Gastrocnemius medialis (tissue), 4 donors: ENCODE results near the gene ARHGEF6. TPM values are rescaled to one million over a fixed set of nuclear protein-coding genes. Genes with fewer than 3 reads are reported as not detected.

Experiments
- ATAC-seq, 2 donors: fragments of 150-250 bp; one replicate each; pipeline ENCODE4 v1.9.1; 2016
- DNase-seq, 2 donors: peaks; one replicate each; pipeline ENCODE4 v3.0.0-alpha.2; 2019
- H3K27ac ChIP-seq, 4 donors: fragments of 200-600 bp; sonication (generic); 1 replicate in 1 of 4; 2 replicates in 3 of 4; pipeline ENCODE4 v1.5.1; 2016 to 2018; ENCODE audit warnings: mild to moderate bottlenecking in 2 of 4, moderate library complexity in 1 of 4
- H3K27me3 ChIP-seq, 3 donors: fragments of 200-600 bp; sonication (generic) in 2 of 3; 1 replicate in 1 of 3; 2 replicates in 2 of 3; pipeline versions ENCODE4 v1.5.1 to v1.6.0; 2016 to 2019; ENCODE audit warnings: mild to moderate bottlenecking in 1 of 3, moderate library complexity in 1 of 3
- H3K36me3 ChIP-seq, 2 donors: fragments of 200-600 bp; sonication (generic) in 1 of 2; one replicate each; pipeline ENCODE4 v1.5.1; 2017 to 2018
- H3K4me1 ChIP-seq, 2 donors: fragments of 200-600 bp; sonication (generic) in 1 of 2; one replicate each; pipeline ENCODE4 v1.5.1; 2016 to 2017; ENCODE audit warnings: mild to moderate bottlenecking in 2 of 2
- H3K4me3 ChIP-seq, 4 donors: fragments of 200-600 bp; sonication (generic) in 3 of 4; 1 replicate in 1 of 4; 2 replicates in 3 of 4; pipeline ENCODE4 v1.5.1; 2016 to 2019; ENCODE audit warnings: mild to moderate bottlenecking in 2 of 4
- H3K9me3 ChIP-seq, 3 donors: fragments of 200-600 bp; sonication (generic) in 2 of 3; 1 replicate in 1 of 3; 2 replicates in 2 of 3; pipeline ENCODE4 v1.5.1; 2016 to 2019
- CTCF ChIP-seq, 5 experiments: fragments of 450-650 bp in 3 of 5; fragments of 200-600 bp in 2 of 5; sonication (generic) in 2 of 5; IDR thresholded peaks in 4 of 5; conservative IDR thresholded peaks in 1 of 5; 1 replicate in 4 of 5; 2 replicates in 1 of 5; pipeline ENCODE4 v1.5.1; 2016 to 2019; ENCODE audit warnings: antibody characterized with exemption in 5 of 5, mild to moderate bottlenecking in 3 of 5, moderate library complexity in 3 of 5
- POLR2A ChIP-seq, 2 donors: fragments of 450-650 bp; IDR thresholded peaks; one replicate each; pipeline ENCODE4 v1.6.1; 2017; ENCODE audit warnings: antibody characterized with exemption in 2 of 2, mild to moderate bottlenecking in 2 of 2, moderate library complexity in 2 of 2
- in situ Hi-C, 4 donors: fragments of 200-750 bp; cut with MboI; loops; one replicate each; pipeline versions ENCODE4 v1.15.0 to v1.8.0; 2017; ENCODE audit warnings: low sequenced_read_pairs in 4 of 4
- intact Hi-C: fragments of 100-400 bp; cut with DNase I; formaldehyde crosslinking; loops from one replicate; pipeline ENCODE4 v1.15.1; 2023; ENCODE audit warnings: low total_unique reads
- total RNA-seq, 4 donors: library from RNA; depleted of rRNA; stranded (reverse); fragments of >200 nt; gene quantifications; one replicate each; pipeline versions ENCODE4 v1.1.0 to v1.2.3, GENCODE V29; 2016

The ARHGEF6 gene
- total RNA-seq, 4 donors from 2014 or later, result 15.0 to 29.9 (median 24.5) TPM

DNA sequence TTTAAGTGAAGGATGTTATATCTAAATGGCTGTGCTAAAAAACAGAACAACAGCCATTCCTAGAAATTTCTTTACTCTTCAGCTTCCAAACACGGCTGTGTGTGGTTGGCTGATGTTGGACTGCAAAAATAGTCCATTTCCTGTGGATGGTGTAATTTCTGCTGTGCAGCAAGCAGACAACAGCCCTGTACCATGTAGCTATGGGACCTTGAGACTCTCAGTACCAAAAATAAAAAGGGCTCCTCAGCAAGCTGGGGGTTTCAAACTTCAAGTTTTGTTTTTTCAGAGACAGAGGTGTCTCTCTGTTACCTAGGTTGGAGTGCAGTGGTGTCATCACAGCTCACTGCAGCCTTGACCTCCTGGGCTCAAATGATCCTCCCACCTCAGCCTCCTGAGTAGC, 114.6 kb downstream of the ARHGEF6 start:
- TF ChIP-seq POLR2A (IDR thresholded peaks at IDR 0.05), result no peak
- TF ChIP-seq CTCF (IDR thresholded peaks at IDR 0.05 in 4 of 5, conservative IDR thresholded peaks at IDR 0.05 in 1 of 5), result no peak
- in situ Hi-C loops, result no loop called here
- intact Hi-C loops, result no loop called here
- ATAC-seq (no peak), DNase-seq (no peak)
- H3K4me1 ChIP-seq, result no peaks in the 10 kb centered on the region
- H3K4me3 ChIP-seq, result no peak overlapping the region
- peaks cover 0 to 36% of the 10 kb centered on the region in 2 donors for H3K36me3 ChIP-seq
- peaks cover 0 to 5% (median 0%) of the 10 kb centered on the region in 3 donors for H3K9me3 ChIP-seq
- no peak overlapping the region for H3K27ac ChIP-seq
- no peaks in the 10 kb centered on the region for H3K27me3 ChIP-seq

DNA sequence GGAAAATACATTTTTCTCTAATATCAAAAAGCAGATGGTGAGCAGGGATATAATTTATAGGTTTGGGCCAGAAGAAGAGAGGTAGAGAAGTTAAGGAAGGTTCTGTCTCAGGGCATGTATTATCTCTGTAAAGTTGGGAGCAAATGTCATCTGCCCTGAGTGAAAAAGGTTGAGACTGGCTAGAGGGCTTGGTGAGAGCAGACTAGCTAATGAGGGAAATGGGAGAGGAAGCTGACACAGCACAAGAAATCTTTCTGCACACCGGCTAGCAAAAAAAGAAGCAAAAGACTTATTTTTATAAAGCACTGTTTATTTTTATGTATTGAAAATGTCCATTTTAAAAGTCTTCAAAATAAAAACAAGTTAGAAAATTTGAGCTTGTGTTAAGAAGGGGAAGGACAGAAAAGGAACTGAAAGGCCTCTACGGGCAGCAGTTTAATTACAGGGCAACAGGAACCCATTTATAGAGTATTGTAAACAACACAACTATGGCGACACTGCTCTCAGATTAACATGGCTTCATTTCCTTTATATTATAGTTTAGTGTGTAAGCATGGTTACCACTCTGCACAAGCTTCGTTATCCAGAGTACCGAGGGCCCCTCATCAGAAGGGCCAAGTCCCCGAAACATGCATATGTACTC, 115.4 kb downstream of the ARHGEF6 start:
- Histone ChIP-seq H3K36me3 (peaks cover 0 to 31% of the 10 kb centered on the region in 2 donors), H3K9me3 (peaks cover 0 to 5% (median 0%) of the 10 kb centered on the region in 3 donors), H3K27ac (no peak overlapping the region), H3K4me1 (no peaks in the 10 kb centered on the region), H3K4me3 (no peak overlapping the region), H3K27me3 (no peaks in the 10 kb centered on the region)
- intact Hi-C loops (no loop called here), in situ Hi-C loops (no loop called here)
- DNase-seq (no peak), ATAC-seq (no peak)
- no peak for TF ChIP-seq CTCF (IDR thresholded peaks at IDR 0.05 in 4 of 5, conservative IDR thresholded peaks at IDR 0.05 in 1 of 5)
- no peak for TF ChIP-seq POLR2A (IDR thresholded peaks at IDR 0.05)

DNA sequence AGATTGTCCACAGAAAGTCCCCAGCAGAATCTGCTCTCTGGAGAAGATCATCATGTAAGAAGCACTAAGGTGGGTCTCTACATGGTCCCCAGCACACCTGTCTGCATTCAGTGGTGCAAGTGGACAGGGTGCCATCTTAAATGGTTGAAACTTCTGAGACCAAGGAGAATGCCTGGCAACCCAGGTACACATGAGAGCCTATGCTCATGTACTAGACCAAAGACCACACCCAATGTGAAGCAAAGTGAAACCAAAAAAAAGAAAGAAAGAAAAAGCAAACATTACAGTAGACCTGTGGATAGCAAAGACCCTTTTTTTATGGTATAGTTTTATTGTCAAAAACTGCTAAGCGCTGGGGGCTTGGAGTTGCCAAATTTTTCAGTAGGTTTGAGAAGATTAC, 117.8 kb downstream of the ARHGEF6 start:
- Histone ChIP-seq H3K4me3 (no peak overlapping the region), H3K4me1 (no peaks in the 10 kb centered on the region), H3K9me3 (peaks cover 0 to 5% (median 0%) of the 10 kb centered on the region in 3 donors), H3K36me3 (peaks cover 0 to 19% of the 10 kb centered on the region in 2 donors), H3K27ac (no peak overlapping the region), H3K27me3 (no peaks in the 10 kb centered on the region)
- intact Hi-C loops, result no loop called here
- DNase-seq, result no peak
- ATAC-seq, result no peak
- TF ChIP-seq POLR2A (IDR thresholded peaks at IDR 0.05) (no peak), CTCF (IDR thresholded peaks at IDR 0.05 in 4 of 5, conservative IDR thresholded peaks at IDR 0.05 in 1 of 5) (no peak)
- in situ Hi-C loops, result no loop called here

GRCh38 chrX:136662104-136662503, 118.6 kb downstream of the ARHGEF6 start:
- H3K4me1 ChIP-seq, result no peaks in the 10 kb centered on the region
- DNase-seq, result no peak
- in situ Hi-C loops (no loop called here), intact Hi-C loops (no loop called here)
- TF ChIP-seq CTCF (IDR thresholded peaks at IDR 0.05 in 4 of 5, conservative IDR thresholded peaks at IDR 0.05 in 1 of 5) (no peak), POLR2A (IDR thresholded peaks at IDR 0.05) (no peak)
- no peak for ATAC-seq
- peaks cover 0 to 11% of the 10 kb centered on the region in 2 donors for H3K36me3 ChIP-seq
- H3K27ac ChIP-seq, result no peak overlapping the region
- H3K4me3 ChIP-seq, result no peak overlapping the region
- peaks cover 0 to 5% (median 0%) of the 10 kb centered on the region in 3 donors for H3K9me3 ChIP-seq
- H3K27me3 ChIP-seq, result no peaks in the 10 kb centered on the region

DNA sequence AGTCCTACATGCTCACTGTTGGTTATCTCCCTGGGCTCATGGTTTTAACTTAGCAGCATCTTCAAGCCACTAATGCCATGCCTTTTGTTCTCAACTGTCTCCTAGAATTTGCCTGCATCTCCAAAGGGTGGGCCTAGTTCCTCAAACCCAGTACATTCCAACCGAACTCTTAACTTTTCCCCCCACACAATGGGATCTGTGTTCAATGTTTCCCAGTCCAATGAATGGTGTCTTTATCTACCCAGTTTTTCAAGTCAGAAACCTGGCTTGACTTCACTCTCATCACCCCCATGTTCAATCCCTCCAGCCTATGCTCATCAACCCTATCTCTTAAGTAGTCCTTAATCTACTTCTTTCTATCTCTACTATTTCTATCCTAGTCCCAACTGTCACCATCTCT, 119.8 kb downstream of the ARHGEF6 start:
- Histone ChIP-seq H3K27ac (no peak overlapping the region), H3K4me1 (no peaks in the 10 kb centered on the region), H3K4me3 (no peak overlapping the region), H3K9me3 (peaks cover 0 to 5% (median 0%) of the 10 kb centered on the region in 3 donors), H3K36me3 (no peaks in the 10 kb centered on the region), H3K27me3 (no peaks in the 10 kb centered on the region)
- ATAC-seq (no peak), DNase-seq (no peak)
- in situ Hi-C loops (no loop called here), intact Hi-C loops (no loop called here)
- TF ChIP-seq POLR2A (IDR thresholded peaks at IDR 0.05), result no peak
- no peak for TF ChIP-seq CTCF (IDR thresholded peaks at IDR 0.05 in 4 of 5, conservative IDR thresholded peaks at IDR 0.05 in 1 of 5)
